ENCODE results near the gene ONECUT3. TPM values are rescaled to one million over a fixed set of nuclear protein-coding genes. Genes with fewer than 3 reads are reported as not detected.

Gene ONECUT3
- total and polyA plus RNA-seq, 2 donors: not detected

GRCh38 chr19:1774989-1775772 is 21.9 kb downstream of the ONECUT3 start:
- no peak for DNase-seq (ENCODE audit: extremely low spot score)
- H3K27ac ChIP-seq (ENCODE audit: low read depth): no peak overlapping the region
- H3K36me3 ChIP-seq (ENCODE audit: insufficient read depth): no peaks in the 10 kb centered on the region
- H3K4me3 ChIP-seq (ENCODE audit: low read depth, low read length): no peak overlapping the region
- H3K4me1 ChIP-seq (ENCODE audit: insufficient read depth): peaks cover 2% of the 10 kb centered on the region
- WGBS: 6% methylated on average over 59 of the region's 59 CpGs

GRCh38 chr19:1775951-1776605 is 22.8 kb downstream of the ONECUT3 start:
- no peak for DNase-seq (ENCODE audit: extremely low spot score)
- Histone ChIP-seq H3K36me3 (ENCODE audit: insufficient read depth) (no peaks in the 10 kb centered on the region), H3K4me3 (ENCODE audit: low read depth, low read length) (no peak overlapping the region), H3K4me1 (ENCODE audit: insufficient read depth) (peaks cover 2% of the 10 kb centered on the region), H3K27ac (ENCODE audit: low read depth) (no peak overlapping the region)
- 2% methylated on average over 50 of the region's 50 CpGs for WGBS

GRCh38 chr19:1776606-1777147 is 23.4 kb downstream of the ONECUT3 start:
- Histone ChIP-seq H3K4me1 (ENCODE audit: insufficient read depth) (peaks cover 2% of the 10 kb centered on the region), H3K4me3 (ENCODE audit: low read depth, low read length) (no peak overlapping the region), H3K27ac (ENCODE audit: low read depth) (no peak overlapping the region), H3K36me3 (ENCODE audit: insufficient read depth) (no peaks in the 10 kb centered on the region)
- 4% methylated on average over 23 of the region's 23 CpGs for WGBS
- DNase-seq (ENCODE audit: extremely low spot score): no peak

- 58% methylated on average over 10 of the region's 10 CpGs for WGBS
- H3K36me3 ChIP-seq (ENCODE audit: insufficient read depth): no peaks in the 10 kb centered on the region
- no peak for DNase-seq (ENCODE audit: extremely low spot score)
- H3K4me3 ChIP-seq (ENCODE audit: low read depth, low read length): no peak overlapping the region
- peaks cover 2% of the 10 kb centered on the region for H3K4me1 ChIP-seq (ENCODE audit: insufficient read depth)
- H3K27ac ChIP-seq (ENCODE audit: low read depth): no peak overlapping the region
These were observed 23.8 kb downstream of the ONECUT3 start for GRCh38 chr19:1777149-1777548.

GRCh38 chr19:1779574-1779973 is 26.3 kb downstream of the ONECUT3 start:
- no peak overlapping the region for H3K27ac ChIP-seq (ENCODE audit: low read depth)
- H3K4me3 ChIP-seq (ENCODE audit: low read depth, low read length): no peak overlapping the region
- no peaks in the 10 kb centered on the region for H3K36me3 ChIP-seq (ENCODE audit: insufficient read depth)
- DNase-seq (ENCODE audit: extremely low spot score): no peak
- 29% methylated on average over 16 of the region's 16 CpGs for WGBS
- H3K4me1 ChIP-seq (ENCODE audit: insufficient read depth): peaks cover 2% of the 10 kb centered on the region

DNA sequence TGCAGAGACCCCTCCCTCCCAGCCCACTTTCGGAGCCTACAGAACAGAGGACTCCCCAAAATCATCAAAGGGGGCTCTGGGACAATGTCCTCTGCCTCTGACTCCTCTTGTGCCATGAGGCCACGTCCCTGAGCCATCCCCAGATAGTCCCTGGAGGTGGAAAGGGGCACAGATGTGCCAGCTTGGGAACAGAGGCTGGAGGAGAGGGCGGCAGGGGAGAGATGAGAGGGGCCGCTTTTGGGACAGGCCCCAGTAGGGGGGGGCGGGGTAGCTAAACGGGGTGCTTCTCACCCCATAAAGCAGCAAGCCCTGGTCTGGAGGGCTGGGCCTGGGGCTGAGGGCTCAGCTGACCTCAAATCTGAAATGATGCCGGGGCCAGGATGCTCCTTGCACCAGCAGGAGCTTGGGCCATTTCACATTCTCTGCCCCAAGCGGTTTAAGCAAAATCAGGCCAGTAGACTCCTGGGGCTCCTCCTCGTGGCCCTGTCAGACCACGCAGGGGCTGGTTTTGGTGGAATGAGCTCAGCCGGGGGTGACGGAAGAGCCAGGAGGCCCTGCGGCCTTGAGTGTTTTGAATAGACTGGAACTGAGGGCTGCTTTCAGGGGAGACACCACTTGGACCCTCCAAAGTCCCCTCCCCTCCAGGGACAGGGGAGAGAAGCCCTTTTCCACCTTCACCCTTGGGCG is 27.1 kb downstream of the ONECUT3 start:
- H3K27ac ChIP-seq (ENCODE audit: low read depth): no peak overlapping the region
- H3K36me3 ChIP-seq (ENCODE audit: insufficient read depth): no peaks in the 10 kb centered on the region
- no peak overlapping the region for H3K4me3 ChIP-seq (ENCODE audit: low read depth, low read length)
- peaks cover 2% of the 10 kb centered on the region for H3K4me1 ChIP-seq (ENCODE audit: insufficient read depth)
- 40% methylated on average over 14 of the region's 14 CpGs for WGBS
- DNase-seq (ENCODE audit: extremely low spot score): no peak

GRCh38 chr19:1782521-1782920 is 29.2 kb downstream of the ONECUT3 start:
- Histone ChIP-seq H3K4me1 (ENCODE audit: insufficient read depth) (no peaks in the 10 kb centered on the region), H3K4me3 (ENCODE audit: low read depth, low read length) (no peak overlapping the region), H3K36me3 (ENCODE audit: insufficient read depth) (no peaks in the 10 kb centered on the region), H3K27ac (ENCODE audit: low read depth) (no peak overlapping the region)
- 77% methylated on average over 7 of the region's 7 CpGs for WGBS
- DNase-seq (ENCODE audit: extremely low spot score): no peak

- Histone ChIP-seq H3K27ac (ENCODE audit: low read depth) (no peak overlapping the region), H3K36me3 (ENCODE audit: insufficient read depth) (no peaks in the 10 kb centered on the region), H3K4me3 (ENCODE audit: low read depth, low read length) (no peak overlapping the region), H3K4me1 (ENCODE audit: insufficient read depth) (no peaks in the 10 kb centered on the region)
- DNase-seq (ENCODE audit: extremely low spot score): no peak
- WGBS: 87% methylated on average over 4 of the region's 4 CpGs
These were observed 30.0 kb downstream of the ONECUT3 start for GRCh38 chr19:1783354-1783753.

- no peak overlapping the region for H3K4me3 ChIP-seq (ENCODE audit: low read depth, low read length)
- no peaks in the 10 kb centered on the region for H3K36me3 ChIP-seq (ENCODE audit: insufficient read depth)
- WGBS: 71% methylated on average over 9 of the region's 9 CpGs
- DNase-seq (ENCODE audit: extremely low spot score): no peak
- no peak overlapping the region for H3K27ac ChIP-seq (ENCODE audit: low read depth)
- no peaks in the 10 kb centered on the region for H3K4me1 ChIP-seq (ENCODE audit: insufficient read depth)
These were observed 30.6 kb downstream of the ONECUT3 start for GRCh38 chr19:1783874-1784273.

DNA sequence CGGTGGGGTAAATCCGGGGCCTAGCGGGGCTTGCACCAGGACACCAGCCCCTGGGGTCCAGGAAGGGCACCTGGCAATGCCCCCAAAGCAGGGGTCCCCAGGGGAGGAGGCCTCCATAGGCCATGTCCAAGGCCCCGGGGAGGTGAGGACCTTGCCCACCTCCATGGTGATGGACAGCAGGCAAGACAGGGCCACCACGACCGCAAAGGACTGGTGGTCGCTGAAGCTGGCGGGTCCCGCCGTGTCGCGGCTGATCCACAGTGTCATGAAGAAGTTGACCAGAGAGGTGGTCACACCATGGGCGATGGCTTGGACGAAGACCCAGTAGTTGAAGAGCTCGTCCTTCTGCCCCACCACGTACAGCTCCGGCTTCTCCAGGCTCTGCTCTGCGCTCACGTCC is 32.0 kb downstream of the ONECUT3 start:
- Histone ChIP-seq H3K27ac (ENCODE audit: low read depth) (no peak overlapping the region), H3K36me3 (ENCODE audit: insufficient read depth) (no peaks in the 10 kb centered on the region), H3K4me3 (ENCODE audit: low read depth, low read length) (no peak overlapping the region), H3K4me1 (ENCODE audit: insufficient read depth) (no peaks in the 10 kb centered on the region)
- WGBS: 92% methylated on average over 19 of the region's 19 CpGs
- no peak for DNase-seq (ENCODE audit: extremely low spot score)

GRCh38 chr19:1786668-1787067 is 33.4 kb downstream of the ONECUT3 start:
- Histone ChIP-seq H3K4me3 (ENCODE audit: low read depth, low read length) (no peak overlapping the region), H3K27ac (ENCODE audit: low read depth) (no peak overlapping the region), H3K36me3 (ENCODE audit: insufficient read depth) (no peaks in the 10 kb centered on the region), H3K4me1 (ENCODE audit: insufficient read depth) (no peaks in the 10 kb centered on the region)
- 86% methylated on average over 8 of the region's 8 CpGs for WGBS
- no peak for DNase-seq (ENCODE audit: extremely low spot score)

- DNase-seq (ENCODE audit: extremely low spot score): no peak
- H3K36me3 ChIP-seq (ENCODE audit: insufficient read depth): no peaks in the 10 kb centered on the region
- no peak overlapping the region for H3K4me3 ChIP-seq (ENCODE audit: low read depth, low read length)
- 72% methylated on average over 8 of the region's 8 CpGs for WGBS
- H3K27ac ChIP-seq (ENCODE audit: low read depth): no peak overlapping the region
- no peaks in the 10 kb centered on the region for H3K4me1 ChIP-seq (ENCODE audit: insufficient read depth)
These were observed 33.8 kb downstream of the ONECUT3 start for GRCh38 chr19:1787116-1787515.

DNA sequence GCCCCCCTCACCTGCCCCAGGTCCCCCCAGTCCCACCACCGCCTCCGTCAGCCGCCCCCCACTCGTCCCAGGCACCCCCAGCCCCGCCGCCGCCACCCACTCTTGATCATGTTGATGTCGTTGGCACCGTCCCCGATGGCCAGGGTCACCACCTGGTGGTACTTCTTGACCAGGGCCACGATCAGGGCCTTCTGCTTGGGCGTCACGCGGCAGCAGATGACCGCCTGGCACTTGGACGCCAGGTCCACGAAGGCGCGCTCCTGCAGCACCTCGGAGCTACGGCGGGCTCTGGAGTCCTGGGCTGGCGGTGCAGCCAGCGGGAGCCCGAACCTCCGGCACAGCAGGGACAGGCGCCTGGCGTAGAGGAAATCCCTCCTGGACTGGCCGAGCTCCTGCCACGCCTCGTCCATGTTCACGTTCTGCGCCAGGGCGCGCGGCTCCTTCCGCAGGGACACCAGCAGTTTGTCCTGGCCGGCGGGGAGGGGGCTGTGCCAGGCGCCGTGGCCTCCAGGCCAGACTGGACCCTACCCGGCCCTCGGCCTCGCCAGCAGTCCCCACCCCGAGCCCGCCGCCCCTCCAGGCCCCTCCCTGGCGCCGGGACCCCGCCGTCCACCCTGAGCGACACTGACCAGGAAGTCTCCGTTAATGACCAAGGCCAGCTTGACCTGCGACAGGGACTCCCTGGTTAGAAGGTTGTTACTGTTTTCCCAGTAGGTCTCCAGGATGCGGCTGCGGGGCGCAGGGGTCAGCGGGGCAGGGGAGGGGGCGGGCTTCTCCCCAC is 36.1 kb downstream of the ONECUT3 start:
- Histone ChIP-seq H3K36me3 (ENCODE audit: insufficient read depth) (no peaks in the 10 kb centered on the region), H3K4me3 (ENCODE audit: low read depth, low read length) (no peak overlapping the region), H3K4me1 (ENCODE audit: insufficient read depth) (no peaks in the 10 kb centered on the region), H3K27ac (ENCODE audit: low read depth) (no peak overlapping the region)
- WGBS: 13% methylated on average over 59 of the region's 59 CpGs
- no peak for DNase-seq (ENCODE audit: extremely low spot score)
